Calu3 (cell line): ENCODE measurements around the gene SCG2. TPM values are rescaled to one million over a fixed set of nuclear protein-coding genes. Genes with fewer than 3 reads are reported as not detected.

Experiments used
- BruUV-seq: library from RNA; stranded (reverse); fragments of 400-500 nt; replicated peaks from 2 replicates; lab custom pipeline; 2021; lab: Mats Ljungman, UMichigan
- CTCF ChIA-PET: fragments of 300-600 bp; sonication (Branson Sonifier 250); formaldehyde crosslinking; loops from one replicate; lab custom pipeline; 2022; ENCODE audit warnings: antibody characterized with exemption; lab: Charles Lee
- DNase-seq: peaks from one replicate; pipeline ENCODE4 v3.0.0; 2022
- H3K27ac Mint-ChIP-seq: one replicate; pipeline ENCODE4 v1.8.0; 2022; ENCODE audit warnings: mixed read lengths; ENCODE audit not compliant: unreplicated experiment
- H3K27me3 Mint-ChIP-seq: one replicate; pipeline ENCODE4 v1.8.0; 2022; ENCODE audit warnings: mixed read lengths; ENCODE audit not compliant: unreplicated experiment
- H3K36me3 Mint-ChIP-seq: one replicate; pipeline ENCODE4 v1.8.0; 2022; ENCODE audit warnings: mild to moderate bottlenecking, moderate library complexity, mixed read lengths; ENCODE audit not compliant: insufficient read depth, unreplicated experiment
- H3K4me1 Mint-ChIP-seq: one replicate; pipeline ENCODE4 v1.8.0; 2022; ENCODE audit warnings: mild to moderate bottlenecking, low read depth, mixed read lengths; ENCODE audit not compliant: unreplicated experiment
- H3K4me3 Mint-ChIP-seq: one replicate; pipeline ENCODE4 v1.8.0; 2022; ENCODE audit warnings: mild to moderate bottlenecking, low read depth, moderate library complexity, mixed read lengths; ENCODE audit not compliant: unreplicated experiment
- H3K9me3 Mint-ChIP-seq: one replicate; pipeline ENCODE4 v1.8.0; 2022; ENCODE audit warnings: low read depth, mixed read lengths; ENCODE audit not compliant: unreplicated experiment
- intact Hi-C: fragments of 100-400 bp; cut with micrococcal nuclease; formaldehyde crosslinking; loops from one replicate; pipeline ENCODE4 v1.10.0; 2022; ENCODE audit not compliant: unreplicated experiment
- total RNA-seq: library from RNA; stranded (reverse); gene quantifications from 2 replicates; pipeline ENCODE4 v1.2.3, GENCODE V29; 2022
- TF ChIP-seq, protein P1 (sequence below): fragments of 200-600 bp; IDR thresholded peaks from one replicate; pipeline ENCODE4 v1.8.0; 2022; ENCODE audit warnings: antibody characterized with exemption; ENCODE audit not compliant: unreplicated experiment

Gene SCG2
- total RNA-seq, 1 experiment from 2014 or later, result 0.52 TPM

DNA sequence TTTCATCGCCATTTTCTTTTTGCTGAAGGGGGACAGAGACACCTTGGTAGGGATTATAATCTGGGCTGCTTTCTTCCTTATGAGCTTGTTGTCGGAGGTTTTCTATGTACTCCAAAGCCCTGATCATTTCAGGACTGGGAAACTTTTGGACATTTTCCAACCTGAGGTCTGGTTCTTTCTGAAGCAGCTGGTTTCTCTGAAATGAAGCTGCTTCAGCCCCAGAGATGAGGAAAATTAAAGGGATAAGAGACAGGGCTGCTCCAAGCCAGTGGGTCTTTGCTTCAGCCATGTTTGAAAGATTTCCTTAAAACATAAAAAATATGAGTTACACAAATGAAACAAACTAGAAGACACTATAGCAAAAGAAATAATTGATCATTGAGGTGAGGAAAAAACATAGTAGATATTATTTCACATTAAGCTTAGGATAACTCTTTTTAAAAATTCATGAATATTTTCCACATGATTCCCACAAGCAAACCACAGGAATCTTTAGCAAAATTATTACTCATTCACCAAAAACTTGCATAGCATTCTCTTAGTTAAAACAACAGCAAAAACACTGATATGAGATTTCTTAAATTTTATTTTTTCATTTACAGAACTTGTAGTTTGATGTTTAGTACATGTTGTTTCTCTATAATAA lies 3.0 kb downstream of the SCG2 start:
- DNase-seq, result no peak
- TF ChIP-seq, protein P1, sequence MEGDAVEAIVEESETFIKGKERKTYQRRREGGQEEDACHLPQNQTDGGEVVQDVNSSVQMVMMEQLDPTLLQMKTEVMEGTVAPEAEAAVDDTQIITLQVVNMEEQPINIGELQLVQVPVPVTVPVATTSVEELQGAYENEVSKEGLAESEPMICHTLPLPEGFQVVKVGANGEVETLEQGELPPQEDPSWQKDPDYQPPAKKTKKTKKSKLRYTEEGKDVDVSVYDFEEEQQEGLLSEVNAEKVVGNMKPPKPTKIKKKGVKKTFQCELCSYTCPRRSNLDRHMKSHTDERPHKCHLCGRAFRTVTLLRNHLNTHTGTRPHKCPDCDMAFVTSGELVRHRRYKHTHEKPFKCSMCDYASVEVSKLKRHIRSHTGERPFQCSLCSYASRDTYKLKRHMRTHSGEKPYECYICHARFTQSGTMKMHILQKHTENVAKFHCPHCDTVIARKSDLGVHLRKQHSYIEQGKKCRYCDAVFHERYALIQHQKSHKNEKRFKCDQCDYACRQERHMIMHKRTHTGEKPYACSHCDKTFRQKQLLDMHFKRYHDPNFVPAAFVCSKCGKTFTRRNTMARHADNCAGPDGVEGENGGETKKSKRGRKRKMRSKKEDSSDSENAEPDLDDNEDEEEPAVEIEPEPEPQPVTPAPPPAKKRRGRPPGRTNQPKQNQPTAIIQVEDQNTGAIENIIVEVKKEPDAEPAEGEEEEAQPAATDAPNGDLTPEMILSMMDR, result no peak
- Mint-ChIP-seq H3K4me3 (no peak overlapping the region), H3K36me3 (no peaks in the 10 kb centered on the region), H3K4me1 (no peaks in the 10 kb centered on the region), H3K9me3 (no peaks in the 10 kb centered on the region), H3K27me3 (no peaks in the 10 kb centered on the region), H3K27ac (no peak overlapping the region)
- BruUV-seq, result no TSS peak
- CTCF ChIA-PET, result no interaction called here
- intact Hi-C loops, result no loop called here

DNA sequence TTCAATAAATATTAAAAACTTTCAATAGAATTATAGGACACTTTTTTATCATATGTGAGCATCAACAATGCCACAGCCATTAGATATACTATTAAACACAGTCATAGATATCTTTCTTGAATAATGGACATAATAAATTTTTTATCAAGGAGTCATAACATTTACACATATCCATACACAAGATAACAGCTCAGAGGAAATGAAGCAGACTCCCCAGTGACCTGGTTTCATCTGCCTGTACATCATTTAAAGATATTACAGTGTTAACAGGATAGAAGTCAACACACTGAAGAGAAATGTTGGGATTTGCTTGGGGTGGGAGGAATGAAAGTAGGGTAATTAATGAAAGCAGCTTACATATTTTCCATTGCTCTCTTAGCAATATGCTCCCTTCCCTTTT lies 5.1 kb downstream of the SCG2 start:
- H3K9me3 Mint-ChIP-seq, result peaks cover 2% of the 10 kb centered on the region
- no peak overlapping the region for H3K27ac Mint-ChIP-seq
- BruUV-seq, result no TSS peak
- CTCF ChIA-PET, result interaction anchor here (0.7 kb wide), 1 partner anchor 32 kb away, joined by 3 read pairs; no protein-coding TSS in a partner anchor
- H3K4me1 Mint-ChIP-seq, result no peaks in the 10 kb centered on the region
- intact Hi-C loops, result no loop called here
- no peaks in the 10 kb centered on the region for H3K27me3 Mint-ChIP-seq
- no peaks in the 10 kb centered on the region for H3K36me3 Mint-ChIP-seq
- TF ChIP-seq, protein P1, result no peak
- DNase-seq, result no peak
- no peak overlapping the region for H3K4me3 Mint-ChIP-seq

- no TSS peak for BruUV-seq
- no peak for DNase-seq
- CTCF ChIA-PET, result no interaction called here
- Mint-ChIP-seq H3K4me1 (no peaks in the 10 kb centered on the region), H3K4me3 (no peak overlapping the region), H3K27ac (no peak overlapping the region), H3K27me3 (no peaks in the 10 kb centered on the region), H3K9me3 (peaks cover 2% of the 10 kb centered on the region), H3K36me3 (no peaks in the 10 kb centered on the region)
- TF ChIP-seq, protein P1, result no peak
- intact Hi-C loops, result no loop called here
Observed at GRCh38 chr2:223596208-223596607, 6.0 kb downstream of the SCG2 start.

- BruUV-seq, result no TSS peak
- TF ChIP-seq, protein P1, result no peak
- no peak overlapping the region for H3K4me3 Mint-ChIP-seq
- no peak for DNase-seq
- H3K27ac Mint-ChIP-seq, result no peak overlapping the region
- intact Hi-C loops, result no loop called here
- H3K9me3 Mint-ChIP-seq, result peaks cover 2% of the 10 kb centered on the region
- CTCF ChIA-PET, result no interaction called here
- no peaks in the 10 kb centered on the region for H3K36me3 Mint-ChIP-seq
- no peaks in the 10 kb centered on the region for H3K27me3 Mint-ChIP-seq
- no peaks in the 10 kb centered on the region for H3K4me1 Mint-ChIP-seq
Observed at GRCh38 chr2:223594831-223595230, 7.3 kb downstream of the SCG2 start.
